ENCODE measurements around the gene PRPSAP1.
"Not testable (repeated sequence)": the region's sequence is repeated elsewhere in the genome, so short reads cannot be mapped to it uniquely, and the experiment has no call there.

Gene PRPSAP1

DNA sequence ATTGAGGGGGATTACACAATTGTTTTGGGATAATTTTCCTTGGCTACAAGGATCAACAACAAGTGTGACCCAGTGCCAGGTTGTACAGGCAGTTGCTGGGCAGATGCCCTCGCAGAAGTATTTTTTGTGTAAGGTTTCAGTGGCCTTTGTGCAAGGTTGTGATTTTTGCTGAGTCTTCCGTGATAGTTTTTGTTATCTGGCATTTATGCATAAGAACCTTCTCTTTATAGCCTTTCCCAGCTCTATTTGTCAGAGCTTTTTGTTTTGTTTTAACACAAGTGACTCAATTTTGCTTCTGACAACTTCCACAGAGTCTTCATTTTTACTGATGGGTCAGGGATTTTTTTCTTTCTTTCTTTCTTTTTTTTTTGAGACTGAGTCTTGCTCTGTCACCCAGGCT lies 6.7 kb upstream of the PRPSAP1 start:
- no peak for DNase-seq (ENCODE audit: low read depth in 3 of 3, low spot score in 1 of 3)

DNA sequence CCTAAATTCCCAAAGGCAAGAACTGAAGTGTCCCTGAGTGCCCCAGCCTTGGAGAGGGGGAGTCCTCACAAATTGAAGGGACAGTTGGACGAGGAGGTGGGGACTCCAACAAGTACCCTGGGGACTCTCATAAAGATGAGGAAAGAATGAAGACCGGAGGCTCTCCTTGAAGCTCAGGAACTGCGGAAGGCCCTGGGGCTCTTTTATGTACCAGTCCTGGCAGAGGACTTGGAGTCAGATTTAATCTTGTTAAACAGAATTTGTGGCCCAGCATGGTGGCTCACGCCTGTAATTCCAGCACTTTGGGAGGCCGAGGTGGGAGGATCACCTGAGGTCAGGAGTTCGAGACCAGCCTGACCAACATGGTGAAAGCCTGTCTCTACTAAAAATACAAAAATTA lies 6.1 kb upstream of the PRPSAP1 start:
- DNase-seq (ENCODE audit: low read depth in 3 of 3, low spot score in 1 of 3), result not testable (repeated sequence)

DNA sequence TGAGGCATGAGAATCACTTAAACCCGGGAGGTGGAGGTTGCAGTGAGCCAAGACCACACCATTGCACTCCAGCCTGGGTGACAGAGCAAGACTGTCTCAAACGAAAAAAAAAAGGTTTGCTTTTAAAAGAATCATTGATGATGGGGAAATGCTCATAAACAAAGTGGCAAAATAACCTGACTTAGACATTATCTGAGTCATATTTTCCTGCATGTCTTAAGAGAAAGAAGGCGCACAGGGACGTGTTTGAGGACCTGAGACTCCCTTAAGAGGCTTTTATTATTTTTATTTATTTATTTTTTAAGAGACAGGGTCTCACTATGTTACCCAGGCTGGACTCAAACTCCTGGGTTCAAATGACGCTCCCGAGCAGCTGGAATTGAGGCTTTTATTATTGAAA lies 5.7 kb upstream of the PRPSAP1 start:
- no peak for DNase-seq (ENCODE audit: low read depth in 3 of 3, low spot score in 1 of 3)

DNA sequence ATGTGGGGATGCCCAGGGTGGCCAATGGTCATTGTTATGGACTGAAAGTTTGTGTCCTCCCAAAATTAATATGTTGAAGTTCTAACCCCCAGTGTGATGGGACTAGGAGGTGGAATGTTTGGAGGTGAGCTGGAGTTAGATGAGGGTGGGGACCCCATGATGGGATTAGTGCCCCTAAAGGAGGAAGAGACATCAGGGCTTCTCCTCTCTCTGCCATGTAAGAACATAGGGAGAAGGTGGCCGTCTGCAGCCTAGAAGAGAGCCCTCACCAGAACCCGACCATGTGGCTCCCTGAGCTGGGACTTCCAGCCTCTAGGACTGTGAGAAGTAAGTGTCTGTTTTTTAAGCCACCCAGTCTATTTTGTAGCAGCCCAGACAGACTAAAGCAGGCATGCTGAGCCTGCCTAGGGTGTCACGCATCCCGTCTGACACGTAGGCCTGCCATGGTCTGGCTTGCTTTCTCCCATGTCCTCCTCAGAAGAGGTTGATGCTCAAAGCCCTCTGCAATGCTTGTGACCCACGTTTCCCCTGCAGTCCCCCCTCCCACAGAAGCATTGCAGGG lies 4.0 kb upstream of the PRPSAP1 start:
- no peak for DNase-seq (ENCODE audit: low read depth in 3 of 3, low spot score in 1 of 3)

DNA sequence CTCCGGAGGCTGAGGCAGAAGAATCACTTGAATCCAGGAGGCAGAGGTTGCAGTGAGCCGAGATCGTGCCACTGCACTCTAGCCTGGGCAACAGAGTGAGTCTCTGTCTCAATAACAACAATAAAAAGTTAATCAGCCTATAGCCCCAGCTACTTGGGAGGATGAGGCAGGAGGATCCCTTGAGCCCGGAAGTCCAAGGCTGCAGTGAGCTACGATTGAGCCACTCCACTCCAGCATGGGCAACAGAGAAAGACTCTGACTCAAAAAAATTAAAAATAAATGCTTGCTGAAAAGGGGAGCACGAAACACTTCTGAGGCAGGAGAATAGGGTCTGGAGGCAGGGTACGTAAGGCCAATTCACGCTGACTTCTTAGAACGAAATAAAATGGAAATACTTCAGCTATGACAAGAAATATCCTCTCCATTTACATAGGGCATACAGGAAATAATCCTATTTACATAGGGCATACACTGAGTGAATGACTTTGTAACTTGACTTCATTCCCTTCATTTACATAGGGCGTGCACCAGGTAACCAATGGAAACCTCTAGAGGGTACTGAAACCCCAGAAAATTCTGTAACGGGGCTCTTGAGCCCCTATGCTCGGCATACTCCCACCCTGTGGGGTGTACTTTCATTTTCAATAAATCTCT lies 3.2 kb upstream of the PRPSAP1 start:
- no peak for DNase-seq (ENCODE audit: low read depth in 3 of 3, low spot score in 1 of 3)

DNA sequence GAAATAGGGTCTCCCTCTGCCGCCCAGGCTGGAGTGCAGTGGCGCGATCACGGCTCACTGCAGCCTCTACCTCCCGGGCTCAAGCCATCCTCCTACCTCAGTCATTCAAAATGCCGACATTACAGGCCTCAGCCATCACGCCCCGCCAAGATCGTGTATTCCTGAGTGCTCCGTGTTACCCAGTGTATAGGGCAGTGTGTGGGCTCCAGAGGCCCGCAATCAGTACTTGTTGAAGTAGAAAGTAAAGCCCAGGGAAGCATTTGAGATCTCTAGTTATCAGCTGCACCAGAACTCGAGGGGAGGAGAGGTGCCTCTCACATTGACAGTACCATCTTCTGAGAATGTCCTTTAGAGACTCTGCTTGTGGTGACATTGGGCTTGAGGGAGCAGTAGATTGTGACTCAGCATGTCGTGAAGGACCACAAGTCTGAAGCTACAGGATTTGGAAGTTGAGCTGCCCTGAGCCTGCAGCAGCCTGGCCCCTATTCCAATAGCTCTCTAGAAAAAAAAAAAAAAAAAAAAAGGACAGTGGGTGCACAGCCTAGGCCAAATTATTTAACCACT lies 1.1 kb upstream of the PRPSAP1 start:
- DNase-seq (ENCODE audit: low read depth in 3 of 3, low spot score in 1 of 3), result no peak

DNA sequence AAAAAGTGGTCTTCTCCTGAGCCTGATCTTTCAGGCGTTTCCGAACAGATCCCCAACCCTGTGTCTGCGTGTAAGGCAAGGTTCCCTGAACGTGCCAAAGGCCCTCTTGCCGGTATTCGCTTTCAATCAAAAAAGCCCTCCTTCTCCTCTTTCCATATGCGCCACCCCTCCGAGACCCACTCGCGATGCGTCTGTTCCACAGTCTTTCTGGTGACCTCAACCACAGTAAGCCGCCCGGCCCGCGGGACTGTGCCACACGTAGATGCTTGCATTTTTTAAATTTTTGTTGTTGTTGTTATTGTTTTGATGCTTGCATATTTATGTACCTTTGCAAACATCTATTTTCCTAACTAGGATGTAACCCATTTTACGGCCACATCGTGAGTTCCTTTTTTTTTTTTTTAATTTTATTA lies 607 bp upstream of the PRPSAP1 start:
- DNase-seq (ENCODE audit: low read depth in 3 of 3, low spot score in 1 of 3), result no peak

DNA sequence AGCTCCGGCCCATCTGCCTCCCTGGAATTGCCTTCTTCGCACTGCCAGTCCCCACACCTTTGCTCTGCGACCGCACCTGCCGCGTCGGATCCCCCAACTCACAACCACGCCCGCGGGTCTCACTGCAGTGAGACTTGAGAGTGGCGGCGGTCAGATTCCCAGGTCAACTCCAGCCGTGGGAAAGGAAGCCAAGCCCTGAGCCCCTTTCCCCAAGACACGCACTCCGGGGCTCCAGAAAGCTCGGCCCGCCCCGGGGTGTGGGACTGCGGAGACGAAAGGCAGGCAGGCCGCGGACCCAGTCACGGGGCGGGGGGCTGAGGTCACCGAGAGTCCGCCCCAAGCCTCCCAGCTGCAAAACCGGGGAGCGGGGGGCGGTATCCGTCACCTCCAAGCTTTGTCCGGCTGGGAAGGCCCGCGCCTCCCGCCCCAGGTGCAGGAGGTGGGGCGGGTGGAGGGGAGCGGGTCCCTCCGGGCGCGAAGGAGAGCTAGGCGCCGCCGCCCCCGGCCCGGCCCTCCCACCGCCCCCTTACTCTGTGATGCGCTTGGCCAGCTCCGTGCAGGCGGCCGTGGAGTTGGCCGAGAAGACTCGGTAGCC lies 615 bp downstream of the PRPSAP1 start:
- peak in 1 of 3 donors; percentile 4 for DNase-seq (ENCODE audit: low read depth in 3 of 3, low spot score in 1 of 3)

DNA sequence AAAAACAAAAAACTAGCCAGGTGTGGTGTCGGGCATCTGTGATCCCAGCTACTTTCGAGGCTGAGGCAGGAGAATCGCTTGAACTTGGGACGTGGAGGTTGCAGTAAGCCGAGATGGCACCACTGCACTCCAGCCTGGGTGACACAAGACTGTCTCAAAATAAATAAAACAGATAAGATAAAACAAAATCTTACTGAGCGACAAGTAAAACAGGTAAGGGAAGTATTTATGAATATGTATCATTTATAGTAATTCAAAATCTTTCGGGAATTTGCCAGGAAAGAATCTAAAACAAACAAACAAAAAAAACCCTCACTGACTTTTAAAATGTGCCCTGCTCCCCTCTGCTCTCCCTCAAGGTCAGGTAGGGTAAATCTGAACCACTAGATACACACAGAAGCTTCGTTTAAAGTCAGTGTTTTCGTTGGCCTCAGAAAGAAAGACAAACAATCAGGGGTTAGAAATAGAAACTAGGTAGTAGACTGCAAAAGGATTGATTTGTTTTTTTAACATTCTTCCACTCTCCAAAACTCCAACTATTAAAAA lies 2.1 kb downstream of the PRPSAP1 start:
- no peak for DNase-seq (ENCODE audit: low read depth in 3 of 3, low spot score in 1 of 3)

DNA sequence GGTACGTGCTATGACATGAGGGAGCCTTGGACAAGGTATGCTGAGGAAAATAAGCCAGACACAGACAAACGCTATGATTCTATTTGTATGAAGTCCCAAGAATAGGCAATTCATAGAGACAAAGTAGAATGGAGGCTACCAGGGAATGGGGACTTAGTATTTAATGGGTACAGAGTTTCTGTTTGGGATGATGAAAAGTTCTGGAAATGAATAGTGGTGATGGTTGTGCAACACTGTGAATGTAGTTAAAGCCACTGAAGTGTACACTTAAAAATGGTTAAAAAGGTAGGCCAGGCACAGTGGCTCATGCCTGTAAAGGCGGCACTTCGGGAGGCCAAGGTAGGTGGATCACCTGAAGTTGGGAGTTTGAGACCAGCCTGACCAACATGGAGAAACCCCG lies 3.3 kb downstream of the PRPSAP1 start:
- DNase-seq (ENCODE audit: low read depth in 3 of 3, low spot score in 1 of 3), result no peak

DNA sequence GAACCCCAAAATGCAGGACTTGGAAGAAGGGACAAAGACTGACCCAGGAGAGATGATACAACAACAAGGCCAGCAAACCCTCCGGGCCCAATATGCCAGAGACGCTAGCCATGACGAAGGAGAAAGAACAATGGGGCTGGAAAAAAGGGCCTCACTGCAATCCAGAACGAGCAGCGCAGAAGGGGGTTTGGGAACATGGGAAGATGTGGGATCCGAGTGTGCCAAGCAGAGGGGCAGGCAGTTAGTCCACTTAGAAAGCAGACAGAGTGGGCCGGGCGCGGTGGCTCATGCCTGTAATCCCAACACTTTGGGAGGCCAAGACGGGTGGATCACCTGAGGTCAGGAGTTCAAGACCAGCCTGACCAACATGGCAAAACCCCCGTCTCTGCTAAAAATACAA lies 6.8 kb downstream of the PRPSAP1 start:
- not testable (repeated sequence) for DNase-seq (ENCODE audit: low read depth in 3 of 3, low spot score in 1 of 3)

DNA sequence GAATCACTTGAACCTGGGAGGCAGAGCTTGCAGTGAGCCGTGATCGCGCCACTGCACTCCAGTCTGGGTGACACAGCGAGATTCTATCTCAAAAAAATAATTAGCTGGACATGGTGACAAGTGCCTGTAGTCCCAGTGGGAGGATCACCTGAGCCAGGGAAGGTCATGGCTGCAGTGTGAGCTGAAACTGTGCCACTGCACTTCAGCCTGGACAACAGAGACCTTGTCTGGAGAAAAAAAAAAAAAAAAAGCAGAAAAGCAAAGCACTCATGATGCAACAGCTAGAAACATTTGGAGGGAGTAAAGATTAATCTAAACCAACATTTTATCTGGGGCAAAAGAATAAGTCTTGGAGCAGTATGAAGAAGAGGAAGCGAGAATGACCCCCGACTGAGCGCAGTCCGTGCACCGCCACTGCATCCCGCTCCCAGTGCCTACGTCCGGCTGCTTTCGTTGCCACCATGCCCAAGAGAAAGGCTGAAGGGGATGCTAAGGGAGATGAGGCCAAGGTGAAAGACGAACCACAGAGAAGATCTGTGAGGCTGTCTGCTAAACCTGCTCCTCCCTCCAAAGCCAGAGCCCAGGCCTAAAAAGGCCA lies 8.2 kb downstream of the PRPSAP1 start:
- no peak for DNase-seq (ENCODE audit: low read depth in 3 of 3, low spot score in 1 of 3)

DNA sequence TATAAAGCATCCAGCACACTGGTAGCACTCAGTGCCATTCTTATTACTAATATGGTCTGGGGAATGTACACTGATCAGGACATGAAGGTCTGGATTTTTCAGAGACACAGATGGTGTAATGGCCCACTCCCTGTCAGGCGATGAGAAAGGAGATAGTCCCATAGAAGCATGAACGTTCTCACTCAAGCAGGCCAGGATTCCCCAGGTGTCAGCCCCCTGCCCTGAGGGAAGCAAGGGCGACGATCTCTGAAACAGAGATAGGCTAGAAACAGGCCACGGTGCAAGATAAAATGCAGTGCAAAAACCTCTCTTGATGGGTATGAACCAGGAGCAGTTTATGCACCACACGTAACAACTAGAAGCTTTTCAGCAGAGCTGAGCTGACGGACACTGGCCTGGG lies 10.6 kb downstream of the PRPSAP1 start:
- DNase-seq (ENCODE audit: low read depth in 3 of 3, low spot score in 1 of 3), result no peak

DNA sequence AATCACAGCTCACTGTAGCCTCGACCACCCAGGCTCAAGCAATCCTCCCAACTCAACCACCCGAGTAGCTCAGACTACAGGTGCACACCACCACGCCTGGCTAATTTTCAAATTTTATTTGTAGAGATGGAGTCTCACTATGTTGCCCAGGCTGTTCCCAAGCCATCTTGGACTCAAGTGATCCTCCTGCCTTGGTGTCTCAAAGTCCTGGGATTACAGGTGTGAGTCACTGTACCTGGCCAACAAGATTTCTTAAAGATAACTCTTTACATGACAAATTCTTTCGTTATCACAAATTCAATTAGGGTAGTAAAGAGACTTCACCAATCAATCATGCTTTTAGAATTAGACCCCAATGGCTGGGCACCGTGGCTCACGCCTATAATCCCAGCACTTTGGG lies 12.4 kb downstream of the PRPSAP1 start:
- no peak for DNase-seq (ENCODE audit: low read depth in 3 of 3, low spot score in 1 of 3)

DNA sequence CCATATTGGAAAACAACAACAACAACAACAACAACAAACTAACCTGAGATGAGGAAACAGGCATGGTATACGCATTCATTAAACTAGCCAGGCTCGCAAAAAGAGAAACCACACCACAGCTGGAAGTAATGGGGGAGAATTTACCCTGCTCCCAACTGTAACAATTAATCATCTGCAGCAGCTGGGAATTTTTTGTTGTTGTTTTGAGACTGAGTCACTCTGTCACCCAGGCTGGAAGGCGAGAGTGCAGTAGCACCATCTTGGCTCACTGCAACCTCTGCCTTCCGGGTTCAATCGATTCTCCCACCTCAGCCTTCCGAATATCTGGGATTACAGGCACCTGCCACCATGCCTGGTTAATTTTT lies 16.3 kb downstream of the PRPSAP1 start:
- no peak for DNase-seq (ENCODE audit: low read depth in 3 of 3, low spot score in 1 of 3)

DNA sequence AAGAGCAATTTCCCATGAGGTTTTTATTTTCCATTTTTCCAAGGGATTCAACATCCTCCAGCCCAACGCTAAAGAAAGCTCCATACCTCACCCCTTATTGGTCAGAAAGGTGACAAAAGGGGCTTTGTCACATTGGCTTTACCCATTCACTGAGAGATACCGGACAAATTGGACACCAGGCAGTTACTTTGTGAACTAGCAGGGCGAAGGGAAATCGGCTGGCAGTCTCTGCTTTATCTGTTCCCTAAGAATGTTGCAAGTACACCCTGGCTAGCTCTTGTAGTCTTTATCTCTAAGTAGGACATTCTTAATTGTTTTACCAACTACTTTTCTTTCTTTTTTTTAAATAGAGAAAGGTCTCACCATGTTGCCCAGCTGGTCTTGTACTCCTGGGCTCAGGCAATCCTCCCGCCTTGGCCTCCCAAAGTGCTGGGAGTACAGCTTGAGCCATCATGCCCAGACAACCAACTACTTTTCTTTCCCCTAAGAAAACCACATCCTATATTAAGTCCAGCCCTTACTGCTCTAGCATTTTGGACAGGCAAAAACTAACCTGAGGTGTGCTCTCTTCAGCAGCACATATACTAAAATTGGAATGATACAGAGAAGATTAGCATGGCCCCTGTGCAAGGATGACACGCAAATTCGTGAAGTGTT lies 16.8 kb downstream of the PRPSAP1 start:
- DNase-seq (ENCODE audit: low read depth in 3 of 3, low spot score in 1 of 3), result no peak

DNA sequence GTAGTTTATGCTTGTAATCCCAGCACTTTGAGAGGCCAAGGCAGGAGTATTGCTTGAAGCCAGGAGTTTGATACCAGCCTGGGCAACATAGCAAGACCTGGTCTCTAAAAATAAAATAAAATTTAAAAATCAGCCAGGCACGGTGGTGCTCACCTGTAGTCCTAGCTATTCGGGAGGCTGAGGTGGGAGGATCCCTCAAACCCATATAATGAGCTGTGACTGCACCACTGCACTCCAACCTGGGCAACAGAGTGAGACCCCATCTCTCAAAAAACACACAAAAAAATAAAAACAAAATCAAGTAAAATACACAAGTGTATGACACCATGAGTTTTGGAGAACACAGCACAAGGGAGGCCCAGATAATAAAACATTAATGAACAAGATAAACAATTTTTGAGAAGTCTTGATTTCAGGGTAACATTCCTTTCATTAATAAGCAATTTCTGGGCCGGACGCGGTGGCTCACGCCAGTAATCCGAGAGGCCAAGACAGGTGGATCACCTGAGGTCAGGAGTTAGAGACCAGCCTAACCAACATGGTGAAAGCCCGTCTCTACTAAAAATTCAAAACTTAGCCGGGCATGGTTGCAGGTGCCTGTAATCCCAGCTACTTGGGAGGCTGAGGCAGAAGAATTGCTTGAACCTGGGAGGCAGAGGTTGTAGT lies 17.9 kb downstream of the PRPSAP1 start:
- no peak for DNase-seq (ENCODE audit: low read depth in 3 of 3, low spot score in 1 of 3)

DNA sequence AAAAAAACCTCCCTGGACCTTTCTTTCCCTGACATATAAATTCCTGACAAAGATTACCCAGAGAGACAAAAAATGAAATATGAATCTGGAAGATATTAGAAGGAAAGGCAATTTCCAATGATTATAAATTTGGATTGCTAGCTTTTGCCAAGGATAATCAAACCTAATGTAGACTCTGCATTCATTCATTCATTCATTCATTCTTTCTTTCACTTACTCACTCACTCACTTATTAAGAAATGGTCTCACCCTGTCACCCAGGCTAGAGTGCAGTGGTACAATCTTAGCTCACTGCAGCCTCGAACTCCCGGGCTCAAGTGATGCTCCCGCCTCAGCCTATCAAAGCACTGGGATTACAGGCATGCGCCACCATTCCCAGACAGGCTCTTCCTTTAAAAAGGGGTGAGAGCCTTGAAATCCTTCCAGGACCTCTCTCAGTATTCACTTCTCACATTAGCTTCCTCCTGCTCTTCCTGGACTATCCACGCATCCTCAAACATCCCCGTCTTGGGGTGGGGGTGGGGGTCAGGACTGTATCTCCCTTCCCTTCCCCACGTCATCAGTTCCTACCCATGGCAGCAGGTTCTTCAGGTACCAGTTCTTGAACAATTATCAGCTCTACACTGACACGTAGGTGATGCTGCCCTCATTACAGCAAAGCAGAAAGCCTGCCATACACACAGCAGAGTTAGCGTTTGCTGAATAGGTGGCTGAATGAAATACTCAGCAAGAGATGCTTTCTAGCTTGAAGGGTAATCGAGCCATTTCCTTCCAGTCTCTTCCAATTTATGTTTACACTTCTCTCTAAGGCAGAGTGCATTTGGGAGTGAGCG lies 19.8 kb downstream of the PRPSAP1 start:
- DNase-seq (ENCODE audit: low read depth in 3 of 3, low spot score in 1 of 3), result no peak

DNA sequence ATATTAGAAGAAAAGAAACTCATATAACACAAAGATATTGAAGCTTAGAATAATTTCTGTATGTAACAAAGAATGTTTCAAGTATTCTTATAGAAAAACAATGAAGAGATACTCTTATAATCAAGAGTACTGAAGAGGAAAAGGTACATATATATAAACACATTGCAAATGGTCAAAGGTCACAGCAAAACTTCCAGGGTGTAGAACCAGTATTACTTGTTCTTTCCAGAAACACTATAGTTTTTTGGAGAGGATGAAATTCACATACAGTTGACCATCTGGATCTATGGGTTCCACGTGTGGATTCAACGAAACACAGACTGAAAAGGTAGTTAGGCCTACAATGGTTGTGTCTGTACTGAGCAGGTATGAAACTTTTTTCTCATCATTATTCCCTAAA lies 22.6 kb downstream of the PRPSAP1 start:
- DNase-seq (ENCODE audit: low read depth in 3 of 3, low spot score in 1 of 3), result no peak

DNA sequence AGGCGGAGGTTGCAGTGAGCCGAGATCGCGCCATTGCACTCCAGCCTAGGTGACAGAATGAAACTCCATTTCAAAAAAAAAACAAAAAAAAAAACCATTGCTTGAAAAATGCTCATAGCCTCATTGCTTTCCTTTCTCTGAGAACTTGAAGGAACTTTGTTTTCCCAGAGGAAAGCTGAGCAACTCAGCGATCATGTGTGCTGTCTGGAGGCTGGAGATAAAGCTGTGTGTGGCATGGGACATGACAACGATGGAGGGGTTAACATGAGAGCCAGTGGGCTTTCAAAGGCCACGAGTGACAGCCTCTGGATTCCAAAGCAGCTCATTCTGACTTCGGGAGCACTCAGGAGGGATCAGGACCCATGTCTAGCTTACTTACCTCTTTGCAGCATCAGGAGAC lies 24.1 kb downstream of the PRPSAP1 start:
- DNase-seq (ENCODE audit: low read depth in 3 of 3, low spot score in 1 of 3), result no peak
